NCI-H524 treated with DMSO at 0.1 percent for 48 hours (cell line): ENCODE data around the gene ADAM17.
"Not testable (repeated sequence)": the region's sequence is repeated elsewhere in the genome, so short reads cannot be mapped to it uniquely, and the experiment has no call there.

Experiments used
- DNase-seq: peaks from one replicate; lab custom pipeline; 2025; lab: John Stamatoyannopoulos, UW

The ADAM17 gene

GRCh38 chr2:9565436-9566153 is 10.0 kb upstream of the ADAM17 start:
- DNase-seq = no peak

DNA sequence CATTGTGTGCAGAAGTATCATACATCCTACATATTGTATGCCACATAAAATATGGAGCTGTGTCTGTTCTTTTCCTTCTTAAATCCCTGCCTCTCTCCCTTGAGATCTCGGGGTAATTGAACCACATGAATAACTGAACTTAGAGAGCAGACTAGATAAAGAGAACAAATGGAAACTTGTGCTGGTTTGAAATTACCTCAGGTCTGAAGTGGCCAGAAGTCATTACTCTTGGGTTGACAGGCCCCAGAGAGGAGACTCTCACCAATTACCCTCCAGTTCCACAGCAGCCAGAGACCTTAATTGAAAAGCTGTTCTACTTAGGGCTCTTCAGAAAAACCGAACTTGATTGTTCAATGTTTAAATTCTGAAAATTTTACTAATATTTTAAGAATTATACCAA is 5.0 kb upstream of the ADAM17 start:
- no peak for DNase-seq

- DNase-seq = no peak
Measured at GRCh38 chr2:9558948-9559381, 3.3 kb upstream of the ADAM17 start.

DNA sequence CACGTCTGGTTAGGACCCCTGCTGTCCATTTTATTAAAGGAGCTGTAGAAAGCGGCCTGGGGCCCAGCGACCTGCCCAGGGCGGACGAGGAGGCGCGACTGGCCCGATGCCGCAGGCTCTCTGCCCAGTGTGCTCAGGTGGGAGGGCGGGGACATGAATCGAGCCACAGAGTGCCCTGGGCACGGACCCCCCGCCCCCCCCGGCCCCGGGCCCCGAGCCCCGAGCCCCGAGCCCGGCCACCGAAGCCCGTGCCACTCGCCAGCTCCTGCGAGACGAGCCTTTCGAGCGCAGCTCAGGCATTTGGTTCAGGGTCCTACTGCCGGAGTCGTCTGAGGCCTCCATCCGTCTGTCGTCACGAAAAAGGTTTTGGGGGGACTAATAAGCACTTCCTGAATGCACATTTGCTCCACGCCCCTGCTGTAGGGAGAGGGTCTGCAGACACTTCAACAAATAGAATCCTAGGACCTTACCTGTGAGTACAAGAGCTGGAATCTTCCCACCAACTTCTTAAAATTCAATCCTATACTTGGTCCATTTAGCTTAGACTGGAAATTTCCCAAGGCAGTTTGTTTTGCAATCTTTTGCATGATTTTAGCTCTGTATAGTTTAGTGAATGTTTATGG is 602 bp upstream of the ADAM17 start:
- no peak for DNase-seq

GRCh38 chr2:9554921-9555296 is 721 bp downstream of the ADAM17 start:
- DNase-seq = no peak

- DNase-seq = no peak
Measured at GRCh38 chr2:9552219-9553178, 3.1 kb downstream of the ADAM17 start.

GRCh38 chr2:9550859-9551391 is 4.7 kb downstream of the ADAM17 start:
- not testable (repeated sequence) for DNase-seq

DNA sequence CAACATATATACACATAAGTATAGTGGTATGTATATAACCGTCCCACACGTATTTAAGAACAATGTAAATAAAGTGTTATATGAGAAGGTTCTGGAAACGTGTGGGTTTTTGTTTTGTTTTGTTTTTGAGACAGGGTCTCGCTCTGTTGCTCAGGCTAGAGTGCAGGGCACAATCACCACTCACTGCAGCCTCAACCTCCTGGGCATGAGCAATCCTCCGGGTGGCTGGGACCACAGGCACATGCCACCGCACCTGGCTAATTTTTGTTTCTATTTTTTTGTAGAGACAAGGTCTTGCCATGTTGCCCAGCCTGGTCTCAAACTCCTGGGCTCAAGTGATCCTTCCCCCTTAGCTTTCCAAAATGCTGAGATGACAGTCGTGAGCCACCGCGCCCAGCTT is 6.2 kb downstream of the ADAM17 start:
- DNase-seq = no peak

DNA sequence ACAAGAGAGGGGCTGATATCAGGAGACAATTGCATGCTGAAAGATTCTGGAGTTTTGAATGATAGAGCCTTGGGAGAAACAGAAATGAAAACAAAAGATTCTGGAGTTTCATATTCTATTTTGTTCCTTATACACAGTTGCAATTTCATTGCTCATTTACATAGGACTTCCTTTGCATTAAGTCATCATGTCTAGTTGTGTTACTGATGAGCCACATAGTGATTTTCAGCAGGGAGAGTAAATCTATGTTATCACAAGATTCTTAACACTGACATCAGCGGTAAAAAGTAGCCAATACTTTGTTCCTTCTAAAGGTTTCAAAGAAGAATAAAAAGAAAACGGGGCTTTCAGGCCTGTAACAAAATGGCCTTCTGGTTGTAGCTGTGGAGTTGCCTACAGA is 7.1 kb downstream of the ADAM17 start:
- no peak for DNase-seq

- no peak for DNase-seq
Measured at GRCh38 chr2:9547262-9547991, 8.2 kb downstream of the ADAM17 start.

GRCh38 chr2:9545502-9545901 is 10.1 kb downstream of the ADAM17 start:
- no peak for DNase-seq

DNA sequence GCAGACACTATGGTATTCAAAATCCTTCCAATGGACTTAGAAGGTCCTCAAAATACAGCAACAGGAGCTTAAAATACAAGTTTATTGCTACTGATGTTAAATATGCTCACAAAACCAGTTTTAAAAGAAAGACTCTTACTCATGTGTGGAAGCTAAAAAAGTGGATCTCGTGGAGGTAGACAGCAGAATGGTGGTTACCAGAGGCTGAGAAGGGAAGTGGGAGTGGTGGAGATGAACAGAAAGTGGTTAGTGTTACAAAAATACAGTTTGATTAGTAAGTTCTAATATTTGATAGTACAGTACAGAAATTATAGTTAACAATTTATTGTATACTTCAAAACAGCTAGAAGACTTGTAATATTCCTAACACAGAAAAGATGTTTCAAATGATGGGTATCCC is 12.1 kb downstream of the ADAM17 start:
- no peak for DNase-seq

GRCh38 chr2:9539531-9539930 is 16.1 kb downstream of the ADAM17 start:
- DNase-seq = no peak

GRCh38 chr2:9538000-9538507 is 17.6 kb downstream of the ADAM17 start:
- no peak for DNase-seq

GRCh38 chr2:9536504-9536903 is 19.1 kb downstream of the ADAM17 start:
- no peak for DNase-seq

DNA sequence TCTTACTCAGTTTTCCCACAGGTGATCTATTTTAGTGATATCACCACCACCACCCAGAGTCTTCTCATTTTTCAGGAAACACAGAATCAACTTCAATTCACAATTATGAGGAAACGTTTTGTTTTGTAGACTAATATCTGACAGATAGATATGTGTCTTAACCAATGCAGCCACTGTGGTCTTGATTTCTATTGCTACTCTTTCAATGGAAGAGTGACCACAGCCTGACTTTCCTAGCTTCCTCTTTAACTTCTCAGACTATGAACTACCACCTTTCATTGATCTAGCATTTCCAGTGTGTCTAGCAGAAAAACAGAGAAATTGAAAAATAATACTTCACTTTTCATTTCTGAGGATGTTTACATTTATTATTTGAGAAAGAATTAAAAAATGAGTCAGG is 20.5 kb downstream of the ADAM17 start:
- no peak for DNase-seq

DNA sequence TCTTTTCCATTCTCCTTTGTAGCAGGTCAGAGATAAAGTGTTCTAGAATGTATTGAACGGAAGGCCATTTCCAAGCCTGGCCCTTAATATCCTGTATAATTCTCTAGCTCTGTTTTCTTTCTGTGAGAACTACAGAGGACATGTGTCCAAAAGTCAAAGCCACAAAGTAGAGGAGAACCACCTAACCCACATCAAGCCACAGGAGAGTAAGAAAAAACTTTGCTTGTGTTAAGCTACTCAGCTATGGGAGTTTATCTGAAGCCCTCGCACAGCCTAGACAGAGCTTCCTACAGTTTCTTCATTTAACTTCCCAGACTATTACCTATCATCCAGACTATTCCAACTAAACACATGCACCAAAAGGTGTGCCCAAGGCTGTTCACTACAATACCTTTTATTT is 22.0 kb downstream of the ADAM17 start:
- no peak for DNase-seq

DNA sequence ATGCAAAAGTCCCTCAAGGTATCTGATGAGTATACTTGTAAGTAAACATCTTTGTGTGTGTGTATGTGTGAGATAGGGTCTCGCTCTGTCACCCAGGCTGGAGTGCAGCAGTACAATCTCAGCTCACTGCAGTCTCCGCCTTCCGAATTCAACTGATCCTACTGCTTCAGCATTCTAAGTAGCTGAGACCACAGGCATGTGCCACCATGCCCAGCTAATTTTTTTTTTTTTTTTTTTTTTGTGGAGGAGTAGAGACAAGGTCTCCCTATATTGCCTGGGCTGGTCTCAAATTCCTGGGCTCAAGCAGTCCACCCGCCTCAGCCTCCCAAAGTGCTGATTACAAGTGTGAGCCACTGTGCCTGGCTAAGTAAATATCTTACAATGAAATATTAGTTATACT is 23.2 kb downstream of the ADAM17 start:
- no peak for DNase-seq

DNA sequence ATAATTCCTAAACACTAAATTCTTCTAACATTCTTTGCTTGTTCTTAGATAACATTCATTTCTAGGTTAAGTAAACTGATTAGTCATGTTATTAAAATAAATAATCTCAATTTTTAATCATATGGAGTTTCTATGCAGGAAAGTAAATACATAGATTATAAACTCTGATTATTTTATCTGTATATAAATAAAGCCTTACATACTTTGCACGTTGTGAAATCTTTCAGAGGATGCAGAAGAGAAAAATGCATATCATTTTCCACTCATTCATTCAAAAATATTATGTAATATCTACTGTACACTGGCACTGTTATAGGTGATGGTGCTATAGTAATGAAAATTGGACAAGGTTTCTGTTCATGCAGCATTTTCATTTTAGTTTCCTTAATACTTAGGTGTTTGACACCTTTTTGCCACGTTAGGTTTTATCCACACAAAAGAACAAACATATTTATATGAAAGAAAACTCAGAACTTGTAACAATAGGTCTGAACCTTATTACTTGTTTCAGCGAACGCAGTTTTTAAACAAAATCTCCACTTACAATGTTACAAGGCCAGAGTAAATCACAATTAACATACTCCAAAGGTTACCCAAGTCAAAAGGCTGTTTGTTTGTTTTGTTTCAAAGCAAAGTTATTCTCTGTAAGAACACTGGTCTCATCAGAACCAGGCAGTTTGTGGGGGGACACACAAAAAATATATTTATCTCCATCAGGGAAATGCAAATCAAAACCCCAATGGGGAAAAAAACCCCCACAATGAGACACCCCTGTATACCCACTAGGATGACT is 27.4 kb downstream of the ADAM17 start:
- no peak for DNase-seq

DNA sequence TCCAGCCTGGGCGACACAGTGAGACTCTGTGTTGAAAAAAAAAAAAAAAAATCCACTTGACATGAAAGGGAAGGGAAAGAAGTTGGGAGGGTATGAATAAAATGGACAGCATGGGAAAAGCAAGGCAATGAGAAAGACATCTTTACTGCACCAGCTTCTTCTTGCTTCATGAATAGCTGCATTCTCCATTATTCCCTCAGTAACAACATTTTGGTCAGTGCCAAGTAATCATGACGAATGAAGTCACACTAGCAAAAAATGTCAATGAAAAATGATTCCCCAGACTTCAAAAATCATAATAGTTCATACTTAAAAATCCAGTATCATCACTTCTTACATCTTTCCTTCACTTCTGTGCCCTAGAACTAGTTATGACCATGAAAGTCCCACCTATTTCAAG is 30.4 kb downstream of the ADAM17 start:
- DNase-seq = no peak

DNA sequence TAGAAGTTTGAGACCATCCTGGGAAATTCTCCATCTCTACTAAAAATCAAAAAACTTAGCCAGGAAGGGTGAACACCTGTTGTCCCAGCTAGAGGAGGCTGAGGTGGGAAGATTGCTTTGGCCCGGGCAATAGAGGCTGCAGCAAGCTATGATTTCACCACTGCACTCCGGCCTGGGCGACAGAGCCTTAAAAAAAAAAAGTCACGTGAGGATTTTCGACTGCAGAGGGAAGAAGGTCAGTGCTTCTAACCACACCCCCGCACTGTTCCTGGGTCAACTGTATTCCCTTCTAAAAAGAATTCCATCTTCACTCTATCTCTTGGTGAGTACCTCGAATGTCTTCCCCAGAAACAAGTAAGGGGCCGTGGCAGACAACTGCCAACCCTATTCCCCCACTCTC is 31.3 kb downstream of the ADAM17 start:
- no peak for DNase-seq
